ENCODE results near the gene CBX1. TPM values are rescaled to one million over a fixed set of nuclear protein-coding genes. Genes with fewer than 3 reads are reported as not detected.

The CBX1 gene
- 10 to 100 TPM; 28.2 to 43.2 TPM for total RNA-seq
- 10 to 100 TPM; 17.6 to 29.7 TPM for polyA plus RNA-seq
- long read RNA-seq, donor 1, transcript CBX1-201 (5 exons, 2,232 nt) = major isoform, 45 of 92 reads
- long read RNA-seq, donor 1, partial matches to known transcripts = 41 of 92 reads
- long read RNA-seq, donor 1, other reads (novel, unspliced or antisense) = 0 of 92 reads
- long read RNA-seq, donor 2, transcript CBX1-201 (5 exons, 2,232 nt) = major isoform, 15 of 29 reads
- long read RNA-seq, donor 2, partial matches to known transcripts = 13 of 29 reads
- long read RNA-seq, donor 2, other reads (novel, unspliced or antisense) = 0 of 29 reads
- long read RNA-seq, donor 3, transcript CBX1-201 (5 exons, 2,232 nt) = major isoform, 24 of 45 reads
- long read RNA-seq, donor 3, partial matches to known transcripts = 17 of 45 reads
- long read RNA-seq, donor 3, other reads (novel, unspliced or antisense) = 0 of 45 reads
- long read RNA-seq, donor 4, transcript CBX1-201 (5 exons, 2,232 nt) = major isoform, 7 of 40 reads
- long read RNA-seq, donor 4, partial matches to known transcripts = 29 of 40 reads
- long read RNA-seq, donor 4, other reads (novel, unspliced or antisense) = 0 of 40 reads
- long read RNA-seq, donor 5, transcript CBX1-201 (5 exons, 2,232 nt) = major isoform, 35 of 118 reads
- long read RNA-seq, donor 5, partial matches to known transcripts = 78 of 118 reads
- long read RNA-seq, donor 5, other reads (novel, unspliced or antisense) = 0 of 118 reads

- no peak for TF ChIP-seq CTCF (IDR thresholded peaks at IDR 0.05; ENCODE audit: control extremely low read depth, extremely low read depth)
Observed at GRCh38 chr17:48101012-48101720, at the start of gene CBX1. CBX1 (minus strand) TSS chr17:48101478; CDS start chr17:48077004, 24,474 bp downstream.

DNA sequence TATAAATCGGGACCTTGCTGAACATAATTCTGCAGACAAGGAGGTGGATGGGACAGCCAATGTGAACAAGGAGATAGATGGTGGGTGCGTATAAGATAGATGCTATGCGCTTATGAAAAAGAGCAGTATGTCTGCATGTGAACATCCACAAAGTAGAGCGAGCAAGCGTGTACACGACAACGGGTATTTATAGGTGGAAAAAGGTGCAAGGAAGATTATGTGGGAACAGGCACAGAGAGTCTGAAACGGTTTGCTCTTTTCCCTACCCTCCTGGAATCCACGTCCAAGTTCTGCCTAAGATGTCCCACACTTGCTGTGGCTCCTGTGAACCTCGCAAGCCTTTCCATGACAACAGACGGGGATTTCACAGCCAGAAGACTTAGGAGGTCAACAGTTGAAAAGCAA, 49.3 kb upstream of the CBX1 start:
- H3K9me3 ChIP-seq (ENCODE audit: control insufficient read depth in 4 of 4, insufficient read depth in 3 of 4, low read length in 3 of 4) = no peaks in the 10 kb centered on the region
- no peak for ATAC-seq (ENCODE audit: insufficient read depth, low FRiP score)
- H3K27me3 ChIP-seq (ENCODE audit: control insufficient read depth in 3 of 3, insufficient read depth in 3 of 3, low read length in 2 of 3) = peaks cover 0 to 73% (median 46%) of the 10 kb centered on the region in 3 donors
- H3K27ac ChIP-seq (ENCODE audit: low read depth in 1 of 2, low read length in 1 of 2) = no peak overlapping the region
- no peaks in the 10 kb centered on the region for H3K36me3 ChIP-seq (ENCODE audit: control insufficient read depth in 4 of 4, insufficient read depth in 4 of 4, low read length in 4 of 4)
- H3K4me1 ChIP-seq (ENCODE audit: control insufficient read depth in 5 of 5, insufficient read depth in 5 of 5, low read length in 5 of 5) = no peaks in the 10 kb centered on the region
- no peak for DNase-seq
- no peak for TF ChIP-seq CTCF (IDR thresholded peaks at IDR 0.05; ENCODE audit: control extremely low read depth, extremely low read depth)
- no peak overlapping the region for H3K4me3 ChIP-seq
- 64 to 84% methylated on average over 11 of the region's 11 CpGs for WGBS, 2 donors
- no peak overlapping the region for H3K9ac ChIP-seq (ENCODE audit: insufficient read depth in 1 of 2, low read length in 2 of 2)

More at GRCh38 chr17:48101012-48101720, at the start of gene CBX1:
- Histone ChIP-seq H3K9ac (ENCODE audit: insufficient read depth in 1 of 2, low read length in 2 of 2) (peak within 1 kb of the TSS; percentile 45 to 63), H3K9me3 (ENCODE audit: control insufficient read depth in 4 of 4, insufficient read depth in 3 of 4, low read length in 3 of 4) (no peaks in the 10 kb centered on the region), H3K36me3 (ENCODE audit: control insufficient read depth in 4 of 4, insufficient read depth in 4 of 4, low read length in 4 of 4) (no peaks in the 10 kb centered on the region), H3K4me3 (peak within 1 kb of the TSS; percentile 55), H3K27ac (ENCODE audit: low read depth in 1 of 2, low read length in 1 of 2) (peak within 1 kb of the TSS; percentile 79 to 84), H3K4me1 (ENCODE audit: control insufficient read depth in 5 of 5, insufficient read depth in 5 of 5, low read length in 5 of 5) (peaks cover 0 to 10% (median 2%) of the 10 kb centered on the region in 5 donors), H3K27me3 (ENCODE audit: control insufficient read depth in 3 of 3, insufficient read depth in 3 of 3, low read length in 2 of 3) (no peaks in the 10 kb centered on the region)
- DNase-seq (peak; percentile 97 to 98 (median 97)), ATAC-seq (ENCODE audit: insufficient read depth, low FRiP score) (peak; percentile 95)
- WGBS, 2 donors = 0 to 1% methylated on average over 70 to 79 of the region's 79 CpGs

- H3K27ac ChIP-seq (ENCODE audit: low read depth in 1 of 2, low read length in 1 of 2) = no peak overlapping the region
- 78 to 94% methylated on average over 4 of the region's 4 CpGs for WGBS, 2 donors
Observed at GRCh38 chr17:48149787-48150463, 48.6 kb upstream of the CBX1 start.

More at GRCh38 chr17:48149787-48150463, 48.6 kb upstream of the CBX1 start:
- Histone ChIP-seq H3K4me1 (ENCODE audit: control insufficient read depth in 5 of 5, insufficient read depth in 5 of 5, low read length in 5 of 5) (no peaks in the 10 kb centered on the region), H3K27me3 (ENCODE audit: control insufficient read depth in 3 of 3, insufficient read depth in 3 of 3, low read length in 2 of 3) (peaks cover 0 to 76% (median 46%) of the 10 kb centered on the region in 3 donors), H3K4me3 (no peak overlapping the region), H3K36me3 (ENCODE audit: control insufficient read depth in 4 of 4, insufficient read depth in 4 of 4, low read length in 4 of 4) (no peaks in the 10 kb centered on the region), H3K9ac (ENCODE audit: insufficient read depth in 1 of 2, low read length in 2 of 2) (no peak overlapping the region), H3K9me3 (ENCODE audit: control insufficient read depth in 4 of 4, insufficient read depth in 3 of 4, low read length in 3 of 4) (no peaks in the 10 kb centered on the region)
- DNase-seq (no peak), ATAC-seq (ENCODE audit: insufficient read depth, low FRiP score) (no peak)
- no peak for TF ChIP-seq CTCF (IDR thresholded peaks at IDR 0.05; ENCODE audit: control extremely low read depth, extremely low read depth)
